ENCODE results near the gene GGA1.

DNA sequence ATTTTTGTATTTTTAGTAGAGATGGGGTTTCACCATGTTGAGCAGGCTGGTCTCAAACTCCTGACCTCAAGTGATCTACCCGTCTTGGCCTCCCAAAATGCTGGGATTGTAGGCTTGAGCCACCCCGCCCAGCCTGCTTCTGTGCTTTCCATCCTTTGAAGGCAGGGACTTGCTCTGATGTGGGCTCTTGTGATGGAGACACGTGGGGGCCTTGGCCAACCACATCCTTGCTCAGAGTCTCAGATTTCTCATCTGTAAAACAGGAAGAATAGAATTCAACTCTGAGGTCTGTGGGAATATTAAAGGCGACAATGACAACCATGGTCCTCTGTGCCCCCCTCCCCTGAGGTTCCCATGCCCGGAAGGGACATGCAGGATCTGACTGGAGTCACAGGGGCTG, 3.8 kb upstream of the GGA1 start:
- TF ChIP-seq POLR2AphosphoS5 (IDR thresholded peaks at IDR 0.05; ENCODE audit: low read depth, low read length) (no peak), POLR2A (IDR thresholded peaks at IDR 0.05; ENCODE audit: low read depth, low read length) (no peak), SPI1 (IDR thresholded peaks at IDR 0.05; ENCODE audit: low read depth, low read length) (no peak)
